Measurements from ENCODE around the gene TMEM273. TPM values are rescaled to one million over a fixed set of nuclear protein-coding genes. Genes with fewer than 3 reads are reported as not detected.

The TMEM273 gene
- total RNA-seq, 2 donors from 2014 or later: 1.1 to 13.0 TPM

- no peak for TF ChIP-seq POLR2A (IDR thresholded peaks at IDR 0.05)
- TF ChIP-seq, protein P1, sequence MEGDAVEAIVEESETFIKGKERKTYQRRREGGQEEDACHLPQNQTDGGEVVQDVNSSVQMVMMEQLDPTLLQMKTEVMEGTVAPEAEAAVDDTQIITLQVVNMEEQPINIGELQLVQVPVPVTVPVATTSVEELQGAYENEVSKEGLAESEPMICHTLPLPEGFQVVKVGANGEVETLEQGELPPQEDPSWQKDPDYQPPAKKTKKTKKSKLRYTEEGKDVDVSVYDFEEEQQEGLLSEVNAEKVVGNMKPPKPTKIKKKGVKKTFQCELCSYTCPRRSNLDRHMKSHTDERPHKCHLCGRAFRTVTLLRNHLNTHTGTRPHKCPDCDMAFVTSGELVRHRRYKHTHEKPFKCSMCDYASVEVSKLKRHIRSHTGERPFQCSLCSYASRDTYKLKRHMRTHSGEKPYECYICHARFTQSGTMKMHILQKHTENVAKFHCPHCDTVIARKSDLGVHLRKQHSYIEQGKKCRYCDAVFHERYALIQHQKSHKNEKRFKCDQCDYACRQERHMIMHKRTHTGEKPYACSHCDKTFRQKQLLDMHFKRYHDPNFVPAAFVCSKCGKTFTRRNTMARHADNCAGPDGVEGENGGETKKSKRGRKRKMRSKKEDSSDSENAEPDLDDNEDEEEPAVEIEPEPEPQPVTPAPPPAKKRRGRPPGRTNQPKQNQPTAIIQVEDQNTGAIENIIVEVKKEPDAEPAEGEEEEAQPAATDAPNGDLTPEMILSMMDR (IDR thresholded peaks at IDR 0.05): no peak
- TF ChIP-seq POLR2AphosphoS5 (IDR thresholded peaks at IDR 0.05): no peak
- DNase-seq (ENCODE audit: low spot score): no peak
- 48% methylated on average over 3 of the region's 3 CpGs for WGBS
- intact Hi-C loops (cut with DNase I): loop anchor here (5.0 kb wide), 2 partner anchors 131 to 456 kb away; no protein-coding TSS in a partner anchor
- Histone ChIP-seq H3K27me3 (replicated peaks; ENCODE audit: insufficient read depth) (no peaks in the 10 kb centered on the region), H3K4me3 (no peak overlapping the region), H3K36me3 (no peaks in the 10 kb centered on the region), H3K4me1 (replicated peaks) (no peaks in the 10 kb centered on the region), H3K9me3 (no peaks in the 10 kb centered on the region), H3K27ac (no peak overlapping the region)
These were observed 75.3 kb downstream of the TMEM273 start for GRCh38 chr10:49112851-49113250.

GRCh38 chr10:49112098-49112497 lies 76.1 kb downstream of the TMEM273 start:
- TF ChIP-seq POLR2AphosphoS5 (IDR thresholded peaks at IDR 0.05): no peak
- TF ChIP-seq POLR2A (IDR thresholded peaks at IDR 0.05): no peak
- TF ChIP-seq, protein P1 (IDR thresholded peaks at IDR 0.05): no peak

GRCh38 chr10:49111320-49111698 lies 76.9 kb downstream of the TMEM273 start:
- intact Hi-C loops (cut with DNase I): loop anchor here (5.0 kb wide), 2 partner anchors 129 to 454 kb away; no protein-coding TSS in a partner anchor
- no peak for TF ChIP-seq POLR2AphosphoS5 (IDR thresholded peaks at IDR 0.05)
- no peak for TF ChIP-seq POLR2A (IDR thresholded peaks at IDR 0.05)
- TF ChIP-seq, protein P1 (IDR thresholded peaks at IDR 0.05): no peak
- no peaks in the 10 kb centered on the region for H3K27me3 ChIP-seq (replicated peaks; ENCODE audit: insufficient read depth)
- no peak overlapping the region for H3K27ac ChIP-seq
- WGBS: 72% methylated on average over 8 of the region's 8 CpGs
- no peaks in the 10 kb centered on the region for H3K9me3 ChIP-seq
- peaks cover 8% of the 10 kb centered on the region for H3K4me1 ChIP-seq (replicated peaks)
- DNase-seq (ENCODE audit: low spot score): no peak
- H3K36me3 ChIP-seq: no peaks in the 10 kb centered on the region
- H3K4me3 ChIP-seq: no peak overlapping the region

More at GRCh38 chr10:49112098-49112497, 76.1 kb downstream of the TMEM273 start:
- no peak overlapping the region for H3K4me3 ChIP-seq
- WGBS: 75% methylated on average over 3 of the region's 3 CpGs
- H3K4me1 ChIP-seq (replicated peaks): peaks cover 4% of the 10 kb centered on the region
- no peak for DNase-seq (ENCODE audit: low spot score)
- no peaks in the 10 kb centered on the region for H3K36me3 ChIP-seq
- no peak overlapping the region for H3K27ac ChIP-seq
- no peaks in the 10 kb centered on the region for H3K9me3 ChIP-seq
- no peaks in the 10 kb centered on the region for H3K27me3 ChIP-seq (replicated peaks; ENCODE audit: insufficient read depth)
- intact Hi-C loops (cut with DNase I): loop anchor here (5.0 kb wide), 2 partner anchors 130 to 455 kb away; no protein-coding TSS in a partner anchor

- DNase-seq (ENCODE audit: low spot score): no peak
- no peak overlapping the region for H3K4me3 ChIP-seq
- no peaks in the 10 kb centered on the region for H3K27me3 ChIP-seq (replicated peaks; ENCODE audit: insufficient read depth)
- H3K36me3 ChIP-seq: no peaks in the 10 kb centered on the region
- H3K9me3 ChIP-seq: no peaks in the 10 kb centered on the region
- WGBS: 98% methylated on average over 4 of the region's 4 CpGs
- intact Hi-C loops (cut with DNase I): loop anchor here (5.0 kb wide), 2 partner anchors 129 to 454 kb away; no protein-coding TSS in a partner anchor
- H3K4me1 ChIP-seq (replicated peaks): peaks cover 8% of the 10 kb centered on the region
- H3K27ac ChIP-seq: no peak overlapping the region
- TF ChIP-seq, protein P1 (IDR thresholded peaks at IDR 0.05): no peak
- TF ChIP-seq POLR2AphosphoS5 (IDR thresholded peaks at IDR 0.05) (no peak), POLR2A (IDR thresholded peaks at IDR 0.05) (no peak)
These were observed 77.4 kb downstream of the TMEM273 start for GRCh38 chr10:49110684-49111319.
